ENCODE measurements around the gene ENDOG. TPM values are rescaled to one million over a fixed set of nuclear protein-coding genes. Genes with fewer than 3 reads are reported as not detected.
"Not testable (repeated sequence)": the region's sequence is repeated elsewhere in the genome, so short reads cannot be mapped to it uniquely, and the experiment has no call there.

ENDOG gene
- polyA plus RNA-seq, 4 donors = 12.8 to 79.6 (median 57.1) TPM

DNA sequence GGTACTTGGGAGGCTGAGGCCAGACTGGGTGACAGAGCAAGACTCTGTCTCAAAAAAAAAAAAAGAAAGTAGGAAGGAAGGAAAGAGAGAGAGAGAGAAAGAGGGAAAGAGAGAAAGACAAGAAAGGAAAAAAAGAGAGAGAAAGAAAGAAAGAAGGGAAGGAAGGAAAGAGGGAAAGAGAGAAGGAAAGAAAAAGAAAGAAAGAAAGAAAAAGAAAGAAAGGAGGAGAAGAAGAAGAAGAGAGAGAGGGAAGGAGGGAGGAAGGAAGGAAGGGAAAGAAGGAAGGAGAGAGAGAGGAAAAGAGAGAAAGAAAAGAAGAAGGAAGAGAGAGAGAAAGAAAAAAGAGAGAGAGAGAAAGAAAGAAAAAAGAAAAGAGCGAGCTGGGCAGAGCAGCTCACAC is 43.5 kb upstream of the ENDOG start:
- no peaks in the 10 kb centered on the region for H3K36me3 ChIP-seq (ENCODE audit: control insufficient read depth in 3 of 3, insufficient read depth in 2 of 3, low read depth in 1 of 3, low read length in 3 of 3)
- no peak for DNase-seq
- 73 to 90% (median 89%) methylated on average over 1 of the region's 1 CpG for WGBS, 3 donors

GRCh38 chr9:128780093-128780492 is 38.2 kb upstream of the ENDOG start:
- not testable (repeated sequence) for H3K27me3 ChIP-seq (ENCODE audit: control insufficient read depth in 3 of 3, insufficient read depth in 3 of 3, low read length in 3 of 3); H3K27ac ChIP-seq (ENCODE audit: low read depth in 1 of 3, low read length in 2 of 3); H3K36me3 ChIP-seq (ENCODE audit: control insufficient read depth in 3 of 3, insufficient read depth in 2 of 3, low read depth in 1 of 3, low read length in 3 of 3); DNase-seq; H3K4me1 ChIP-seq (ENCODE audit: control insufficient read depth in 3 of 3, insufficient read depth in 2 of 3, low read depth in 1 of 3, low read length in 2 of 3); FAIRE-seq; H3K4me3 ChIP-seq (ENCODE audit: low read depth in 1 of 3, low read length in 3 of 3)
- WGBS, 3 donors = 94 to 98% (median 96%) methylated on average over 7 to 26 of the region's 27 CpGs
- peaks cover 0 to 11% of the 10 kb centered on the region in 2 donors for H3K9me3 ChIP-seq (ENCODE audit: control insufficient read depth in 2 of 2, insufficient read depth in 1 of 2, low read depth in 1 of 2, low read length in 1 of 2)

More for the DNA sequence above, 43.5 kb upstream of the ENDOG start:
- Histone ChIP-seq H3K9me3 (ENCODE audit: control insufficient read depth in 2 of 2, insufficient read depth in 1 of 2, low read depth in 1 of 2, low read length in 1 of 2) (peaks cover 0 to 6% of the 10 kb centered on the region in 2 donors), H3K4me1 (ENCODE audit: control insufficient read depth in 3 of 3, insufficient read depth in 2 of 3, low read depth in 1 of 3, low read length in 2 of 3) (peaks cover 0 to 12% (median under 1%) of the 10 kb centered on the region in 3 donors), H3K4me3 (ENCODE audit: low read depth in 1 of 3, low read length in 3 of 3) (no peak overlapping the region), H3K27ac (ENCODE audit: low read depth in 1 of 3, low read length in 2 of 3) (no peak overlapping the region), H3K27me3 (ENCODE audit: control insufficient read depth in 3 of 3, insufficient read depth in 3 of 3, low read length in 3 of 3) (no peaks in the 10 kb centered on the region)
- FAIRE-seq = no peak

DNA sequence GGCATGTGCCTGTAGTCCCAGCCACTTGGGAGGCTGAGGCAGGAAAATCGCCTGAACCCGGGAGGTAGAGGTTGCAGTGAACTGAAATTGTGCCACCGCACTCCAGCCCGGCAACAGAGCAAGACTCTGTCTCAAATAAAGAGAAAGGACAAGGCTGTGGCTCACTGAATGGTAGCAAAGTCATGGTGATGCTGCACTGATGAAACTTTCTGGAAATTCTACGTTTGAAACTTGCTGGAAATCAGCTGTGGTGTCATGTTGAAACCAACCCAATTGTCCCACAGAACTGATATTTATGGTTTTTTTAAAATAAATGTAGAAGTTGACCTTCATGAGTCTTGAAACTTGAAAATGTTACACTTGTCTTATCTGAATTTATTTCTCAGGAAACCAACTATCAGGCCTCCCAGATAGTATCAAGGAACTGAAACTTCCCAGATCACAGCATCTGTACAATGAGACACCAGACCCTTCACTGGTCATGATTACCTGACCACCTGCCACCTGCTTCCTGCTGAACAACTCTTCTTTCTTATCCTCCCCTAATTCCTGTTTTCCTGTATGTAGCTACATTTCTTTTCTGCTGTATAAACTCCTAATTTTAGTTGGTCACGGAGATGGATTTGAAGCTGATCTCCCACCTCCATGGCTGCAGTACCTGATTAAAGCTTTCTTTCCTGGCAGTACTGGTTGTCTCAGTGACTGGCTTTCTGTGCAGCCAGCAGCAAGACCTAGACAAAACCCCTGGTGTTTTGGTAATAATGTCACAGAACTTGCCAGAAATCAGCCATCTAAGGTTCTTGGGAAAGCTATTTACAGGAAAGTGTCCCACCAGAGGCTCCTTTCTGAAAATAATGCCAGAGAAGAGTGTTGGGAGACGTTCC is 36.9 kb upstream of the ENDOG start:
- Histone ChIP-seq H3K27ac (ENCODE audit: low read depth in 1 of 3, low read length in 2 of 3) (no peak overlapping the region), H3K9me3 (ENCODE audit: control insufficient read depth in 2 of 2, insufficient read depth in 1 of 2, low read depth in 1 of 2, low read length in 1 of 2) (peaks cover 0 to 5% of the 10 kb centered on the region in 2 donors), H3K4me3 (ENCODE audit: low read depth in 1 of 3, low read length in 3 of 3) (no peak overlapping the region), H3K27me3 (ENCODE audit: control insufficient read depth in 3 of 3, insufficient read depth in 3 of 3, low read length in 3 of 3) (no peaks in the 10 kb centered on the region), H3K36me3 (ENCODE audit: control insufficient read depth in 3 of 3, insufficient read depth in 2 of 3, low read depth in 1 of 3, low read length in 3 of 3) (no peaks in the 10 kb centered on the region), H3K4me1 (ENCODE audit: control insufficient read depth in 3 of 3, insufficient read depth in 2 of 3, low read depth in 1 of 3, low read length in 2 of 3) (peaks cover 0 to 3% (median 0%) of the 10 kb centered on the region in 3 donors)
- DNase-seq (no peak), FAIRE-seq (no peak)
- 81 to 87% (median 84%) methylated on average over 7 of the region's 7 CpGs for WGBS, 3 donors

- Histone ChIP-seq H3K27me3 (ENCODE audit: control insufficient read depth in 3 of 3, insufficient read depth in 3 of 3, low read length in 3 of 3) (no peaks in the 10 kb centered on the region), H3K36me3 (ENCODE audit: control insufficient read depth in 3 of 3, insufficient read depth in 2 of 3, low read depth in 1 of 3, low read length in 3 of 3) (no peaks in the 10 kb centered on the region), H3K27ac (ENCODE audit: low read depth in 1 of 3, low read length in 2 of 3) (no peak overlapping the region), H3K4me3 (ENCODE audit: low read depth in 1 of 3, low read length in 3 of 3) (no peak overlapping the region), H3K4me1 (ENCODE audit: control insufficient read depth in 3 of 3, insufficient read depth in 2 of 3, low read depth in 1 of 3, low read length in 2 of 3) (peaks cover 0 to 5% (median 0%) of the 10 kb centered on the region in 3 donors), H3K9me3 (ENCODE audit: control insufficient read depth in 2 of 2, insufficient read depth in 1 of 2, low read depth in 1 of 2, low read length in 1 of 2) (peaks cover 0 to 5% of the 10 kb centered on the region in 2 donors)
- FAIRE-seq (no peak), DNase-seq (no peak)
- 88 to 93% (median 88%) methylated on average over 1 of the region's 1 CpG for WGBS, 3 donors
Observed at GRCh38 chr9:128782669-128783068, 35.6 kb upstream of the ENDOG start.

- Histone ChIP-seq H3K36me3 (ENCODE audit: control insufficient read depth in 3 of 3, insufficient read depth in 2 of 3, low read depth in 1 of 3, low read length in 3 of 3) (peaks cover 0 to 14% (median 0%) of the 10 kb centered on the region in 3 donors), H3K4me3 (ENCODE audit: low read depth in 1 of 3, low read length in 3 of 3) (no peak overlapping the region), H3K9me3 (ENCODE audit: control insufficient read depth in 2 of 2, insufficient read depth in 1 of 2, low read depth in 1 of 2, low read length in 1 of 2) (peaks cover 0 to 5% of the 10 kb centered on the region in 2 donors), H3K27me3 (ENCODE audit: control insufficient read depth in 3 of 3, insufficient read depth in 3 of 3, low read length in 3 of 3) (no peaks in the 10 kb centered on the region), H3K27ac (ENCODE audit: low read depth in 1 of 3, low read length in 2 of 3) (no peak overlapping the region), H3K4me1 (ENCODE audit: control insufficient read depth in 3 of 3, insufficient read depth in 2 of 3, low read depth in 1 of 3, low read length in 2 of 3) (peaks cover 0 to 18% (median 0%) of the 10 kb centered on the region in 3 donors)
- no peak for DNase-seq
- 91 to 94% (median 94%) methylated on average over 6 of the region's 6 CpGs for WGBS, 3 donors
- no peak for FAIRE-seq
Observed at GRCh38 chr9:128785427-128785826, 32.9 kb upstream of the ENDOG start.

DNA sequence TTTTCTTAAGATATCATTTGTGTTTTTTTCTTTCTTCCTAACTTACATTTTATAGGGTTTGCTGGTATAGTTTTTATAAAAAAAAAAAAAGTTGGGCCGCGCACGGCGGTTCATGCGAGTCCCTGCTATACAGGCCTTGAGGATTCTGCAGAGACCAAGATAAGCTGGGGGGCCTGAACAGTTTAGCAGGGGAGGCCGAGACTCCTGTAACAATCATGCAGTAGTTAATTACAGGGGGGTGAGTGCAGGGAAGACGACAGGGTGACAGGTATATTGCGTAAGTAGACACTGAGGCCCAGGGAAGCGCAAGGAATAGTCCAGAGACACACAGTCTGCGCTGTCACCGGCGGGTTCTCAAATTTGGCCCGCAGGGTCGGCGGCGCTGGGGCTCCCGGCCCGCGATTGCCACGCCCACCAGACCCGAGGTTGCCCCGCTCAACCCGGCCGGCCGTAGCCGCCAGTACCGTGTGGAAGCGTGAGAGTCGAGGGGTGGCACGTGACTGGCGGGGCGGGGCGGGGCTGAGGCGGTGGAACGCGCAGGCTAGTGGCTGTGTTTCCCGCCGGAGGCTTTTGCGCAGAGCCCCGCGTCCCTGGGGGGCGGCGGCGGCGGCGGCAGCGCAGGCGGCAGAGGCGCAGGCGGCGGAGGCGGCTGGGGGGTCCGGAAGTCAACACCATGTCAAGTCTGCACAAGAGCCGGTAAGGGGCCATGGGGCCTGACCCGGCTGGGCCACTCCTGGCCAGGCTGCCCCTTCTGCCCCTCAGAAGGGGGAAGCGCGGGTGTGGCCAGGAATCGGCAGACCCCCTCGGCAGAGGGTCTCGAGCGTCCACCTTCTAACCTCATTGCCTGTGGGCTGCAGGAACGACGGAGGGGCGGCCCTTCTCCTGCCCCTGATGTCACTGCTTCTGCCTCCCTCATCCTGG is 31.4 kb upstream of the ENDOG start, which contains the start of gene TBC1D13:
TSS of gene TBC1D13 (plus strand) at position 573 of the 921 bp plus-strand sequence. CDS start at position 674, 101 bp downstream.
- FAIRE-seq (no peak), DNase-seq (peak; percentile 88 to 94)
- Histone ChIP-seq H3K4me3 (ENCODE audit: low read depth in 1 of 3, low read length in 3 of 3) (peak within 1 kb of the TSS; percentile 77 to 99 (median 91)), H3K27ac (ENCODE audit: low read depth in 1 of 3, low read length in 2 of 3) (peak within 1 kb of the TSS; percentile 38 to 85 (median 84)), H3K36me3 (ENCODE audit: control insufficient read depth in 3 of 3, insufficient read depth in 2 of 3, low read depth in 1 of 3, low read length in 3 of 3) (peaks cover 0 to 29% (median 8%) of the 10 kb centered on the region in 3 donors), H3K27me3 (ENCODE audit: control insufficient read depth in 3 of 3, insufficient read depth in 3 of 3, low read length in 3 of 3) (no peaks in the 10 kb centered on the region), H3K9me3 (ENCODE audit: control insufficient read depth in 2 of 2, insufficient read depth in 1 of 2, low read depth in 1 of 2, low read length in 1 of 2) (peaks cover 0 to under 1% of the 10 kb centered on the region in 2 donors), H3K4me1 (ENCODE audit: control insufficient read depth in 3 of 3, insufficient read depth in 2 of 3, low read depth in 1 of 3, low read length in 2 of 3) (peaks cover 0 to 18% (median 0%) of the 10 kb centered on the region in 3 donors)
- 7 to 9% (median 8%) methylated on average over 55 to 64 of the region's 64 CpGs for WGBS, 3 donors

- peak overlapping the region in 2 of 3 donors; percentile 84 to 85 for H3K27ac ChIP-seq (ENCODE audit: low read depth in 1 of 3, low read length in 2 of 3)
- H3K9me3 ChIP-seq (ENCODE audit: control insufficient read depth in 2 of 2, insufficient read depth in 1 of 2, low read depth in 1 of 2, low read length in 1 of 2) = no peaks in the 10 kb centered on the region
- peaks cover 0 to 18% (median 0%) of the 10 kb centered on the region in 3 donors for H3K4me1 ChIP-seq (ENCODE audit: control insufficient read depth in 3 of 3, insufficient read depth in 2 of 3, low read depth in 1 of 3, low read length in 2 of 3)
- H3K27me3 ChIP-seq (ENCODE audit: control insufficient read depth in 3 of 3, insufficient read depth in 3 of 3, low read length in 3 of 3) = no peaks in the 10 kb centered on the region
- no peak for FAIRE-seq
- DNase-seq = peak; percentile 17 to 52
- H3K36me3 ChIP-seq (ENCODE audit: control insufficient read depth in 3 of 3, insufficient read depth in 2 of 3, low read depth in 1 of 3, low read length in 3 of 3) = peaks cover 0 to 36% (median 15%) of the 10 kb centered on the region in 3 donors
- H3K4me3 ChIP-seq (ENCODE audit: low read depth in 1 of 3, low read length in 3 of 3) = peak overlapping the region; percentile 77 to 99 (median 91)
- 2 to 6% (median 5%) methylated on average over 7 of the region's 7 CpGs for WGBS, 3 donors
Observed at GRCh38 chr9:128787659-128788058, 30.6 kb upstream of the ENDOG start.

DNA sequence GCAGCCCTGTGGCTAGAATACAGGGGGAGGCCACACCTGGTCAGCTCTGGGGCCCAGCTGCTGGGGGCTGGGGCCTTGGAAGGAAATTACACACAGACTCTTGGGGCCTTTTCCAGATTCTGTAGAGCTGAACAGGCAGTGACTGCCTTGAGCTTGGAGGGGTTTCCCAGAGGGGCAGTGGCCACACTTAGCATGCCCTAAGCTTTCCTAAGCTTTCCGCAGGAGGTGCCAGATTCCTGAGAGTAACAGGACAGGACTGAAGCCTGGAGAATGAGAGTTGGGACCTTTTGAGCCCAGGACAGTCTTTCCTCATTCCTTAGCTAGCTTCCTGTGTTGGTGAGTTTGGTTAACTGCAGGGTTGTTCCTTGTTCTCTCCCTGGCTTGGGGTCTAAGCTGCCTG is 29.9 kb upstream of the ENDOG start:
- Histone ChIP-seq H3K36me3 (ENCODE audit: control insufficient read depth in 3 of 3, insufficient read depth in 2 of 3, low read depth in 1 of 3, low read length in 3 of 3) (peaks cover 0 to 44% (median 19%) of the 10 kb centered on the region in 3 donors), H3K9me3 (ENCODE audit: control insufficient read depth in 2 of 2, insufficient read depth in 1 of 2, low read depth in 1 of 2, low read length in 1 of 2) (no peaks in the 10 kb centered on the region), H3K4me1 (ENCODE audit: control insufficient read depth in 3 of 3, insufficient read depth in 2 of 3, low read depth in 1 of 3, low read length in 2 of 3) (peaks cover 0 to 18% (median 2%) of the 10 kb centered on the region in 3 donors), H3K27me3 (ENCODE audit: control insufficient read depth in 3 of 3, insufficient read depth in 3 of 3, low read length in 3 of 3) (no peaks in the 10 kb centered on the region), H3K27ac (ENCODE audit: low read depth in 1 of 3, low read length in 2 of 3) (peak overlapping the region in 1 of 3 donors; percentile 25), H3K4me3 (ENCODE audit: low read depth in 1 of 3, low read length in 3 of 3) (peak overlapping the region in 2 of 3 donors; percentile 77 to 99)
- FAIRE-seq = no peak
- no peak for DNase-seq
- WGBS, 3 donors = 93 to 100% (median 96%) methylated on average over 1 of the region's 1 CpG
